Stimulated activated CD4-positive, alpha-beta T cell treated with anti-CD3 and anti-CD28 coated beads, TNF-alpha, amount 100 ng/mL, for 48 hours (primary cell): Measurements from ENCODE around the gene GNAO1.
A peak's percentile ranks its signal among the peaks of the same experiment; 100 is the strongest.

Experiments
- DNase-seq, 3 donors: peaks; one replicate each; pipeline ENCODE4 v3.0.0-alpha.2; 2020; ENCODE audit warnings: low read depth in 3 of 3

Gene GNAO1

DNA sequence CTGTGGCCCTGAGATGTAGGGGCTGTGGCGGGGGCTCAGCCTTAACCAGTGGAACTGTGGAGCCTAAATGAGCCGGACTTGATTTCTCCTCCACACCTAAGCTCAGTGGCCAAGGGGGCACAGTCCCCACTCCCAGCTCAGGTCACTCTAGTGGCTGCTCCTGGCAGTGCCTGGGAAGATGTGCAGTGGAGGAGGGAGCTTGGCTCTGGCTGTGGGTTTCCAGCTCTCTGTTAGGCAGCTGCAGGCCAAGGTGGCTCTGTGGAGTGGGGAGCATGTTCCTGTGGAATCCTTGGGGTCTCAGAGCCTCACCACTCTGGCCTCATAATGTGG is 157.8 kb downstream of the GNAO1 start:
- DNase-seq = no peak

DNA sequence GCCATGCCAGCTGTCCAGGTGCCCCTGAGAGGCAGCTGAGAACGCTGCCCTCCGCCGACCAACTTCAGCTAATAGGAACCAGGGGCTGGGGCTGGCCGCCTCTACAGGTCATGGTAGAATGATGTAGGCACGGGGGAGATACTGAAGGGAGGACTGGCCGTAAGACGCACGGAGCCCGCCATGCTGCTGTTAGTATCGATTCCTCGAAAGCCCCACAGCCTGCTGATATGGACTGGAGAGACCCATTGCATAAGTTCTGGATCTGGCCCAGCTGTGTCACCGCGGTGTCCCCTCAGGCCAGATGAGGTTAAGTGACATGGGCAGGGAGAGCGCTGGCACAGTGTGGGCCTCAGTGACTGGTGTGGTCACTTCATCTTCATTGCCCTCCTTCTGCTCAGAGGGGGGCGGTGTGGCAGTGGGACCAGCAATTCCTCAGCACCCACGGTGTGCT is 158.4 kb downstream of the GNAO1 start:
- DNase-seq = no peak

GRCh38 chr16:56350491-56351405 is 159.5 kb downstream of the GNAO1 start:
- DNase-seq = no peak

- no peak for DNase-seq
Observed at GRCh38 chr16:56351481-56351880, 160.2 kb downstream of the GNAO1 start.

- no peak for DNase-seq
Observed at GRCh38 chr16:56352351-56353053, 161.2 kb downstream of the GNAO1 start.

- no peak for DNase-seq
Observed at GRCh38 chr16:56353054-56353921, 162.0 kb downstream of the GNAO1 start.

GRCh38 chr16:56354016-56354415 is 162.7 kb downstream of the GNAO1 start:
- no peak for DNase-seq

- no peak for DNase-seq
Observed at GRCh38 chr16:56354746-56355145, 163.5 kb downstream of the GNAO1 start.

DNA sequence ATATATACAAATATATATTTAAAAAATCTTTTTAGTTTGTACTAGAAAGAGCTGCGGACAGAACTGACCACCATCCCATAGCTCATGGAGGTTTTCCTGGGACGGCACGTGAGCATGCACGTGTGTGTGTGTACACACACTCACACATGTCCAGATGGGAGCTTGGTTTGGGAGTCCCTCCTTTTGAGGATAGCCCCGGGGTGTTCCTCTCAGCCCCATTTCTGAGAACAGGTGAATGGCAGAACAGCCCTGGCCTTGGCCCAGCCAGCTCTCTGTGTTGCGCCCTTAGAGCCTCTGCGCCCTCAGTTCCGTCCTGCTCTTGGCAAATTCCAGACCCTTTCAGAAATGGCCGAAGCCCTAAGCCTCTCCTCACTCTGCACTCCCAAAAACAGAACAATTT is 163.9 kb downstream of the GNAO1 start:
- no peak for DNase-seq

- no peak for DNase-seq
Observed at GRCh38 chr16:56355786-56356275, 164.5 kb downstream of the GNAO1 start.

GRCh38 chr16:56356276-56357240 is 165.3 kb downstream of the GNAO1 start:
- DNase-seq = peak; percentile 10 to 26 (median 22)

- DNase-seq = no peak
Observed at GRCh38 chr16:56357241-56357764, 166.0 kb downstream of the GNAO1 start.

- no peak for DNase-seq
Observed at GRCh38 chr16:56357765-56358322, 166.6 kb downstream of the GNAO1 start.

DNA sequence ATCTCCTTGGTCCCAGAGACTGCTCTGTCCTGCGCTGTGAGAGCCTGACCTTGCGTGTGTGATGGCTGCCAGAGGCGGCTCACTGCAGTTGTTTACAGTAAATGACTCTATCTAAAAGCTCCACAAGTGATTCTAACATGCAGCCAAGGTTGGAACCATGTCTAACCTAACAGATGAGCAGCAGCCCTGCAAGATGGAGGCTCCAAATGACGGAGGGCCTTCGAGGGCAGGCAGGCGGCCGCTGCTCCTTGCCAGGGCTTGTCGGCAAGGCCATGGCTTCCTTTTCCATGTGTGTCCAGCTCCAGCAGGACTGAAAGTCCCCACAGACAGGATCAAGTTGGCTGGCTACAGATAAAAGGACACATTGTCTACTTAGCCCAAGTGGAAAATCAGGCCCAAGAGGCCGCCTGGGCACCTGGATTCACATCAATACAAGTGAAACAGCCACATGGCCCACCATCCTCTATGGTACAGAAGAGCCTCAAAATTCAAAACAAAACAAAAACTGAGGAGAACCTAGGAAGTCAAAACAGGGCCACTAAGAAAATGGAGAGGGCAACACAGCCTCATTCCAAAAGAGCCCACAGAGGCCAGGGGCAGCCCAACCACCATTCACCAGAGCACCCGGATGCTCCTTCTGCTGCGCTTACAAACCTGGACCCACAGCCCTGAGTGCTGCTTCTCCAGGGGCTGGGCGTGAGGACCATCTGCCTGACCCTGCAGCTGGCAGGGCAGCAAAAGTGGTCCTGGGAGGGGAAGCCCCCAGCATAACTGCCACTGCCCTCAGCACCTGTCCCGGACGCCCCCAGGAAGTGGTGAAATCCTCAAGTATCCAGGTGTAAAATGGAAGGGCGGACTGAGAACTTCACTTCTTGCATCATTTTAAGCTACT is 169.1 kb downstream of the GNAO1 start:
- no peak for DNase-seq

- no peak for DNase-seq
Observed at GRCh38 chr16:56362057-56362655, 170.9 kb downstream of the GNAO1 start.

DNA sequence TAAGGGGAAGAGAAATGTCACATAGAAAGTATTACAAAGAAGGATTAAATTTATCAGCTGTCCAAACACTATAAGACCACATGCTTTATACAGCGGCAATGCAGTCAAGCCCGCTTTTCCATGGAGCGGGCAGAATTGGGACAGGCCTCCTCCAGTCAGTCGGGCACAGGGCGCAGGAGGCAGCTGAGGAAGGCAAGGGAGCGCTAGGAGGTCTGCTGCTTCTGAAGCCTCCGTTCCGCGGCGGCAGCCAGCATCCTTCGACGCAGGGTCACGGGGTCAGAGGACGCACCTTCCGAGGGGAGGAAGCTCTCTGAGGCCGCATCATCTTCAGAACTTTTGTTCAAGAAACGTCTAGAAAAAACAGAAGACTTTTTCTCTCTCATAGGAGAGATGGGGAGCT is 171.4 kb downstream of the GNAO1 start:
- no peak for DNase-seq

- DNase-seq = no peak
Observed at GRCh38 chr16:56363181-56363716, 172.0 kb downstream of the GNAO1 start.

GRCh38 chr16:56363781-56364565 is 172.7 kb downstream of the GNAO1 start:
- DNase-seq = no peak
